ENCODE data around the gene NFIX. TPM values are rescaled to one million over a fixed set of nuclear protein-coding genes. Genes with fewer than 3 reads are reported as not detected.

The NFIX gene
- total and polyA plus RNA-seq, 9 of the 15 experiments (the other 6 are each of a cell fraction or from before 2014, with no cell fraction given): 0.28 to 26.8 (median 5.4) TPM

DNA sequence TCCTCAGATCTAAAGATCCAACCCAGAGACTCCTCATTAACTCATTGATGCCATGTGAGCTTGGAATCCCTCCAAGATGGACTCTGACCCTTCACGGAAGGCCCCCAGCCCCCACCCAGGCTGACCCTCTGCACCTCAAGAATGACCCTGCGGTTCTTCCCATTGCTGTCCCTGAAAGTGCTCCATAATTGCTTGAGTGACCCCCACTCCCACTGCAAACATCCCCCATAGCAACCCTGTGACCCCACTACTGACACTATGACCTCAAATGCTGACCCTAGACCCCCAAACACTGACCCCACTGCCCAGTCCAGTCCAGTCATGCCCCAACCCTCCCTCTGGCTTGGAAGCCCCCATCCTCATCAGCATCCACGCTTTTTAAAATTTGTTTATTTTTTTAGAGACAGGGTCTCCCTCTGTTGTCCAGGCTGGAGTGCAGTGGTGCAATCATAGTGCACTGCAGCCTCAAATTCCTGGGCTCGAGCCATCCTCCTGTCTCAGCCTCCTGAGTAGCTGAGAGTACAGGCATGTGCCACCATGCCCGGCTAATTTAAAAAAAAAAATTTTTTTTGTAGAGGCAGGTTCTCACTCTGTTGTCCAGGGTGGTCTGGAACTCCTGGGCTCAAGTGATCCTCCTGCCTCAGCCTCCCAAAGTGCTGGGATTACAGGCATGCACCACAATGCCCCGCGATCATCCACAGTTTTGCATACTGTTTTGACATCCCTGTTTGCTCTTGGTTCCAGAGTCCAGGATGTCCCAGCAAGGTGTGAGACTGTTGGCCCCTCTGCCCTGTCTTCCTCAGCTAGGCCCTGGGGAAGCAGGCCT lies 106.5 kb downstream of the NFIX start (continued):
- TF ChIP-seq, protein P1, sequence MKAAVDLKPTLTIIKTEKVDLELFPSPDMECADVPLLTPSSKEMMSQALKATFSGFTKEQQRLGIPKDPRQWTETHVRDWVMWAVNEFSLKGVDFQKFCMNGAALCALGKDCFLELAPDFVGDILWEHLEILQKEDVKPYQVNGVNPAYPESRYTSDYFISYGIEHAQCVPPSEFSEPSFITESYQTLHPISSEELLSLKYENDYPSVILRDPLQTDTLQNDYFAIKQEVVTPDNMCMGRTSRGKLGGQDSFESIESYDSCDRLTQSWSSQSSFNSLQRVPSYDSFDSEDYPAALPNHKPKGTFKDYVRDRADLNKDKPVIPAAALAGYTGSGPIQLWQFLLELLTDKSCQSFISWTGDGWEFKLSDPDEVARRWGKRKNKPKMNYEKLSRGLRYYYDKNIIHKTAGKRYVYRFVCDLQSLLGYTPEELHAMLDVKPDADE (conservative IDR thresholded peaks at IDR 0.05; ENCODE audit: control insufficient read depth, low read depth, low read length): 0 out of 2 replicates have a peak, but pooled peaks have one; percentile 1
- TF ChIP-seq, protein P2, sequence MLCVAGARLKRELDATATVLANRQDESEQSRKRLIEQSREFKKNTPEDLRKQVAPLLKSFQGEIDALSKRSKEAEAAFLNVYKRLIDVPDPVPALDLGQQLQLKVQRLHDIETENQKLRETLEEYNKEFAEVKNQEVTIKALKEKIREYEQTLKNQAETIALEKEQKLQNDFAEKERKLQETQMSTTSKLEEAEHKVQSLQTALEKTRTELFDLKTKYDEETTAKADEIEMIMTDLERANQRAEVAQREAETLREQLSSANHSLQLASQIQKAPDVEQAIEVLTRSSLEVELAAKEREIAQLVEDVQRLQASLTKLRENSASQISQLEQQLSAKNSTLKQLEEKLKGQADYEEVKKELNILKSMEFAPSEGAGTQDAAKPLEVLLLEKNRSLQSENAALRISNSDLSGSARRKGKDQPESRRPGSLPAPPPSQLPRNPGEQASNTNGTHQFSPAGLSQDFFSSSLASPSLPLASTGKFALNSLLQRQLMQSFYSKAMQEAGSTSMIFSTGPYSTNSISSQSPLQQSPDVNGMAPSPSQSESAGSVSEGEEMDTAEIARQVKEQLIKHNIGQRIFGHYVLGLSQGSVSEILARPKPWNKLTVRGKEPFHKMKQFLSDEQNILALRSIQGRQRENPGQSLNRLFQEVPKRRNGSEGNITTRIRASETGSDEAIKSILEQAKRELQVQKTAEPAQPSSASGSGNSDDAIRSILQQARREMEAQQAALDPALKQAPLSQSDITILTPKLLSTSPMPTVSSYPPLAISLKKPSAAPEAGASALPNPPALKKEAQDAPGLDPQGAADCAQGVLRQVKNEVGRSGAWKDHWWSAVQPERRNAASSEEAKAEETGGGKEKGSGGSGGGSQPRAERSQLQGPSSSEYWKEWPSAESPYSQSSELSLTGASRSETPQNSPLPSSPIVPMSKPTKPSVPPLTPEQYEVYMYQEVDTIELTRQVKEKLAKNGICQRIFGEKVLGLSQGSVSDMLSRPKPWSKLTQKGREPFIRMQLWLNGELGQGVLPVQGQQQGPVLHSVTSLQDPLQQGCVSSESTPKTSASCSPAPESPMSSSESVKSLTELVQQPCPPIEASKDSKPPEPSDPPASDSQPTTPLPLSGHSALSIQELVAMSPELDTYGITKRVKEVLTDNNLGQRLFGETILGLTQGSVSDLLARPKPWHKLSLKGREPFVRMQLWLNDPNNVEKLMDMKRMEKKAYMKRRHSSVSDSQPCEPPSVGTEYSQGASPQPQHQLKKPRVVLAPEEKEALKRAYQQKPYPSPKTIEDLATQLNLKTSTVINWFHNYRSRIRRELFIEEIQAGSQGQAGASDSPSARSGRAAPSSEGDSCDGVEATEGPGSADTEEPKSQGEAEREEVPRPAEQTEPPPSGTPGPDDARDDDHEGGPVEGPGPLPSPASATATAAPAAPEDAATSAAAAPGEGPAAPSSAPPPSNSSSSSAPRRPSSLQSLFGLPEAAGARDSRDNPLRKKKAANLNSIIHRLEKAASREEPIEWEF (CRISPR knock-in tag; IDR thresholded peaks at IDR 0.05): 0 out of 2 replicates have a peak, but pooled peaks have one; percentile 31
- TF ChIP-seq, protein P3, sequence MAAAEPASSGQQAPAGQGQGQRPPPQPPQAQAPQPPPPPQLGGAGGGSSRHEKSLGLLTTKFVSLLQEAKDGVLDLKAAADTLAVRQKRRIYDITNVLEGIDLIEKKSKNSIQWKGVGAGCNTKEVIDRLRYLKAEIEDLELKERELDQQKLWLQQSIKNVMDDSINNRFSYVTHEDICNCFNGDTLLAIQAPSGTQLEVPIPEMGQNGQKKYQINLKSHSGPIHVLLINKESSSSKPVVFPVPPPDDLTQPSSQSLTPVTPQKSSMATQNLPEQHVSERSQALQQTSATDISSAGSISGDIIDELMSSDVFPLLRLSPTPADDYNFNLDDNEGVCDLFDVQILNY (CRISPR knock-in tag; IDR thresholded peaks at IDR 0.05): no peak
- TF ChIP-seq, protein P4, sequence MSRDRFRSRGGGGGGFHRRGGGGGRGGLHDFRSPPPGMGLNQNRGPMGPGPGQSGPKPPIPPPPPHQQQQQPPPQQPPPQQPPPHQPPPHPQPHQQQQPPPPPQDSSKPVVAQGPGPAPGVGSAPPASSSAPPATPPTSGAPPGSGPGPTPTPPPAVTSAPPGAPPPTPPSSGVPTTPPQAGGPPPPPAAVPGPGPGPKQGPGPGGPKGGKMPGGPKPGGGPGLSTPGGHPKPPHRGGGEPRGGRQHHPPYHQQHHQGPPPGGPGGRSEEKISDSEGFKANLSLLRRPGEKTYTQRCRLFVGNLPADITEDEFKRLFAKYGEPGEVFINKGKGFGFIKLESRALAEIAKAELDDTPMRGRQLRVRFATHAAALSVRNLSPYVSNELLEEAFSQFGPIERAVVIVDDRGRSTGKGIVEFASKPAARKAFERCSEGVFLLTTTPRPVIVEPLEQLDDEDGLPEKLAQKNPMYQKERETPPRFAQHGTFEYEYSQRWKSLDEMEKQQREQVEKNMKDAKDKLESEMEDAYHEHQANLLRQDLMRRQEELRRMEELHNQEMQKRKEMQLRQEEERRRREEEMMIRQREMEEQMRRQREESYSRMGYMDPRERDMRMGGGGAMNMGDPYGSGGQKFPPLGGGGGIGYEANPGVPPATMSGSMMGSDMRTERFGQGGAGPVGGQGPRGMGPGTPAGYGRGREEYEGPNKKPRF (IDR thresholded peaks at IDR 0.05; ENCODE audit: low read depth, low read length): no peak
- TF ChIP-seq, protein P5, sequence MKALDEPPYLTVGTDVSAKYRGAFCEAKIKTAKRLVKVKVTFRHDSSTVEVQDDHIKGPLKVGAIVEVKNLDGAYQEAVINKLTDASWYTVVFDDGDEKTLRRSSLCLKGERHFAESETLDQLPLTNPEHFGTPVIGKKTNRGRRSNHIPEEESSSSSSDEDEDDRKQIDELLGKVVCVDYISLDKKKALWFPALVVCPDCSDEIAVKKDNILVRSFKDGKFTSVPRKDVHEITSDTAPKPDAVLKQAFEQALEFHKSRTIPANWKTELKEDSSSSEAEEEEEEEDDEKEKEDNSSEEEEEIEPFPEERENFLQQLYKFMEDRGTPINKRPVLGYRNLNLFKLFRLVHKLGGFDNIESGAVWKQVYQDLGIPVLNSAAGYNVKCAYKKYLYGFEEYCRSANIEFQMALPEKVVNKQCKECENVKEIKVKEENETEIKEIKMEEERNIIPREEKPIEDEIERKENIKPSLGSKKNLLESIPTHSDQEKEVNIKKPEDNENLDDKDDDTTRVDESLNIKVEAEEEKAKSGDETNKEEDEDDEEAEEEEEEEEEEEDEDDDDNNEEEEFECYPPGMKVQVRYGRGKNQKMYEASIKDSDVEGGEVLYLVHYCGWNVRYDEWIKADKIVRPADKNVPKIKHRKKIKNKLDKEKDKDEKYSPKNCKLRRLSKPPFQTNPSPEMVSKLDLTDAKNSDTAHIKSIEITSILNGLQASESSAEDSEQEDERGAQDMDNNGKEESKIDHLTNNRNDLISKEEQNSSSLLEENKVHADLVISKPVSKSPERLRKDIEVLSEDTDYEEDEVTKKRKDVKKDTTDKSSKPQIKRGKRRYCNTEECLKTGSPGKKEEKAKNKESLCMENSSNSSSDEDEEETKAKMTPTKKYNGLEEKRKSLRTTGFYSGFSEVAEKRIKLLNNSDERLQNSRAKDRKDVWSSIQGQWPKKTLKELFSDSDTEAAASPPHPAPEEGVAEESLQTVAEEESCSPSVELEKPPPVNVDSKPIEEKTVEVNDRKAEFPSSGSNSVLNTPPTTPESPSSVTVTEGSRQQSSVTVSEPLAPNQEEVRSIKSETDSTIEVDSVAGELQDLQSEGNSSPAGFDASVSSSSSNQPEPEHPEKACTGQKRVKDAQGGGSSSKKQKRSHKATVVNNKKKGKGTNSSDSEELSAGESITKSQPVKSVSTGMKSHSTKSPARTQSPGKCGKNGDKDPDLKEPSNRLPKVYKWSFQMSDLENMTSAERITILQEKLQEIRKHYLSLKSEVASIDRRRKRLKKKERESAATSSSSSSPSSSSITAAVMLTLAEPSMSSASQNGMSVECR (CRISPR knock-in tag; IDR thresholded peaks at IDR 0.05): no peak
- TF ChIP-seq ZNF384 (IDR thresholded peaks at IDR 0.05; ENCODE audit: low read depth, low read length) (no peak), MCM5 (IDR thresholded peaks at IDR 0.05; ENCODE audit: low read depth) (no peak)
- TF ChIP-seq, protein P6, sequence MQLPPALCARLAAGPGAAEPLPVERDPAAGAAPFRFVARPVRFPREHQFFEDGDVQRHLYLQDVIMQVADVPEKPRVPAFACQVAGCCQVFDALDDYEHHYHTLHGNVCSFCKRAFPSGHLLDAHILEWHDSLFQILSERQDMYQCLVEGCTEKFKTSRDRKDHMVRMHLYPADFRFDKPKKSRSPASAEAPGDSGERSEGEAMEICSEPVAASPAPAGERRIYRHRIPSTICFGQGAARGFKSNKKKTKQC (CRISPR knock-in tag; IDR thresholded peaks at IDR 0.05): 0 out of 2 replicates have a peak, but pooled peaks have one; percentile 23
